Glutamatergic neuron (in vitro differentiated cells): ENCODE measurements around the gene CASP3. TPM values are rescaled to one million over a fixed set of nuclear protein-coding genes. Genes with fewer than 3 reads are reported as not detected.
"Not testable (repeated sequence)": the region's sequence is repeated elsewhere in the genome, so short reads cannot be mapped to it uniquely, and the experiment has no call there.

Experiments used
- DNase-seq: peaks from one replicate; pipeline ENCODE4 v3.0.0; 2022
- H3K27ac Mint-ChIP-seq: one replicate; pipeline ENCODE4 v1.8.0; 2020; ENCODE audit warnings: mild to moderate bottlenecking, mixed read lengths, inconsistent platforms; ENCODE audit not compliant: unreplicated experiment
- H3K27me3 Mint-ChIP-seq: one replicate; pipeline ENCODE4 v1.8.0; 2020; ENCODE audit warnings: mild to moderate bottlenecking, moderate library complexity, mixed read lengths, inconsistent platforms; ENCODE audit not compliant: unreplicated experiment
- H3K36me3 Mint-ChIP-seq: one replicate; pipeline ENCODE4 v1.8.0; 2020; ENCODE audit warnings: mild to moderate bottlenecking, mixed read lengths, inconsistent platforms; ENCODE audit not compliant: unreplicated experiment
- H3K4me1 Mint-ChIP-seq: one replicate; pipeline ENCODE4 v1.8.0; 2020; ENCODE audit warnings: mild to moderate bottlenecking, low read depth, mixed read lengths, inconsistent platforms; ENCODE audit not compliant: unreplicated experiment
- H3K4me3 Mint-ChIP-seq: one replicate; pipeline ENCODE4 v1.8.0; 2020; ENCODE audit warnings: mild to moderate bottlenecking, mixed read lengths, inconsistent platforms; ENCODE audit not compliant: unreplicated experiment
- H3K9me3 Mint-ChIP-seq: one replicate; pipeline ENCODE4 v1.8.0; 2020; ENCODE audit warnings: mild to moderate bottlenecking, moderate library complexity, mixed read lengths, inconsistent platforms; ENCODE audit not compliant: unreplicated experiment
- total RNA-seq: library from RNA; stranded (reverse); fragmentation: NEBNext Ultra II Directional; extraction: Animal tissue kit (Norgen Biotek cat#: 25700); gene quantifications from one replicate; pipeline ENCODE4 v1.2.1, GENCODE V29; 2021; ENCODE audit not compliant: unreplicated experiment
- TF ChIP-seq, protein P1 (sequence below): fragments of 200-600 bp; sonication (generic); IDR thresholded peaks from one replicate; pipeline ENCODE4 v1.5.0; 2021; ENCODE audit not compliant: partially characterized antibody, unreplicated experiment

CASP3 gene
- total RNA-seq, 1 donor from 2014 or later: 311 TPM

DNA sequence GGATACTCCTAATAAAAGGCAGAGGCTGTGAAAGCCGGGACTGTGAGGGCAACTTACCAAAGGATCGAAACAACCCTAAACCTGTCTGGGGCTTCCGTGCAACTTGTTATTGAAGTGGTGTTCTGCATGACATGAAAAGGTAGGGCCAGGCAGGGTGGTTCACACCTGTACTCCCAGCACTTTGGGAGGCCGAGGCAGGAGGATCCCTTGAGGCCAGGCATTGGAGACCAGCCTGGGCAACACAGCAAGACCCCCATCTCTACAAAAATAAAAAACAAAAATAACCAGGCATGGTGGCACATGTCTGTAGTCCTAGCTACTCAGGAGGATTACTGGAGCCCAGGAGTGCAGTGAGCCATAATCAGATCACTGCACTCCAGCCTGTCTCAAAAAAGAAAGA lies 12.3 kb downstream of the CASP3 start:
- Mint-ChIP-seq H3K27ac (no peak overlapping the region), H3K36me3 (no peaks in the 10 kb centered on the region), H3K4me3 (no peak overlapping the region), H3K9me3 (peaks cover 7% of the 10 kb centered on the region), H3K4me1 (peaks cover 22% of the 10 kb centered on the region), H3K27me3 (no peaks in the 10 kb centered on the region)
- no peak for DNase-seq
- TF ChIP-seq, protein P1, sequence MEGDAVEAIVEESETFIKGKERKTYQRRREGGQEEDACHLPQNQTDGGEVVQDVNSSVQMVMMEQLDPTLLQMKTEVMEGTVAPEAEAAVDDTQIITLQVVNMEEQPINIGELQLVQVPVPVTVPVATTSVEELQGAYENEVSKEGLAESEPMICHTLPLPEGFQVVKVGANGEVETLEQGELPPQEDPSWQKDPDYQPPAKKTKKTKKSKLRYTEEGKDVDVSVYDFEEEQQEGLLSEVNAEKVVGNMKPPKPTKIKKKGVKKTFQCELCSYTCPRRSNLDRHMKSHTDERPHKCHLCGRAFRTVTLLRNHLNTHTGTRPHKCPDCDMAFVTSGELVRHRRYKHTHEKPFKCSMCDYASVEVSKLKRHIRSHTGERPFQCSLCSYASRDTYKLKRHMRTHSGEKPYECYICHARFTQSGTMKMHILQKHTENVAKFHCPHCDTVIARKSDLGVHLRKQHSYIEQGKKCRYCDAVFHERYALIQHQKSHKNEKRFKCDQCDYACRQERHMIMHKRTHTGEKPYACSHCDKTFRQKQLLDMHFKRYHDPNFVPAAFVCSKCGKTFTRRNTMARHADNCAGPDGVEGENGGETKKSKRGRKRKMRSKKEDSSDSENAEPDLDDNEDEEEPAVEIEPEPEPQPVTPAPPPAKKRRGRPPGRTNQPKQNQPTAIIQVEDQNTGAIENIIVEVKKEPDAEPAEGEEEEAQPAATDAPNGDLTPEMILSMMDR: no peak

DNA sequence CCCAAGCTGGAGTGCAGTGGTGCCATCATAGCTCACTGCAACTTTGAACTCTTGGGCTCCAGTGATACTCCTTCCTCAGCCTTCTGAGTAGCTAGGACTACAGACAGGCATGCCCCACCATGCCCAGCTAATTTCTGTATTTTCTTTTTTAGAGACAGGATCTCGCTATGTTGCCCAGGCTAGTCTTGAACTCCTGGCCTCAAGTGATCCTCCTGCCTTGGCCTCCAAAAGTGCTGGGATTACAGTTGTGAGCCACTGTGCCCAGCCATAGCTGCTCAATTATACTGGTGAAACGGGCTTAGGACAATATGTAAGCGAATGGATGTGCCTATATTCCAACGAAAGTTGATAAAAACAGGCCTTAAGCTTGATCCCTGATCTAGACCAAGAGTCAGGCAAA lies 13.1 kb downstream of the CASP3 start:
- Mint-ChIP-seq H3K27ac (no peak overlapping the region), H3K4me1 (peaks cover 15% of the 10 kb centered on the region), H3K27me3 (no peaks in the 10 kb centered on the region), H3K4me3 (no peak overlapping the region), H3K9me3 (peaks cover 1% of the 10 kb centered on the region), H3K36me3 (no peaks in the 10 kb centered on the region)
- TF ChIP-seq, protein P1: no peak
- no peak for DNase-seq

DNA sequence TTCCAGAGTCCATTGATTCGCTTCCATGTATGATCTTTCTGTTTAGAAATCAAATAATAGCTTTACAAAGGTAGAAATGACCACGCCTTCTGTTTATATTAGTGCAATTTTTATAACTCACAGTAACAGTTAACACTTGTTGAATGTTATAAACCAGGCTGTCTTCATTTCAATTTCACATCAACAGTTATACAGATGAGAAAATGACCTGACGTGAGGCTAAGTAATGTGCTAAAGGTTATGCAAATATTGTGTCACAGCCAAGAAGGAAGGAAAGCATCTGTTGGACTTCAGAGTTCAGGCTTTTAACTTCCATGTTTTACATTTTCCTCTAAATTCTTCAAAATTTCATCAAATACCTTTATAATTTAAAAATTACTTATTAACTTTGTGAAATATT lies 13.9 kb downstream of the CASP3 start:
- Mint-ChIP-seq H3K27ac (no peak overlapping the region), H3K36me3 (no peaks in the 10 kb centered on the region), H3K4me3 (no peak overlapping the region), H3K27me3 (no peaks in the 10 kb centered on the region), H3K9me3 (peaks cover 1% of the 10 kb centered on the region), H3K4me1 (peaks cover 9% of the 10 kb centered on the region)
- TF ChIP-seq, protein P1: no peak
- no peak for DNase-seq

DNA sequence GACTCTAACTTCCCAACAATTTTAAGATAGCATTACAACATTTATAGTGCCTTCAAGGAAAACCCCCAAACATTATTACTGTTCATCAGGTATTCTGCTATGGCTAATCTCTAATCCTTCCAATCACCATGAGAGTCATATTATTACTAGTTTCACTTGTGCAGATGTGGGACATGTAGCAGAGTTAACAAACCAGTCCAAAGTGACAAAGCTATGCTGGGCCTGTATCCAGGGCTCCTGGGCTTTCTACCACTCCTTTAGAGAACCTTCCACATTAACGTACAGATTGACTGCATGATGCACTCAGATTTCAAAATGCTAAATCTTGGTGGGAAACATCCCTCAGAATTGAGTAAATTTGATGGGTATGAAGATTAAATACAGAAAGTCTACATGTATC lies 16.4 kb downstream of the CASP3 start:
- no peak for DNase-seq
- H3K27me3 Mint-ChIP-seq: no peaks in the 10 kb centered on the region
- H3K4me1 Mint-ChIP-seq: no peaks in the 10 kb centered on the region
- no peak overlapping the region for H3K4me3 Mint-ChIP-seq
- H3K27ac Mint-ChIP-seq: no peak overlapping the region
- no peaks in the 10 kb centered on the region for H3K9me3 Mint-ChIP-seq
- peaks cover 4% of the 10 kb centered on the region for H3K36me3 Mint-ChIP-seq
- TF ChIP-seq, protein P1: no peak

DNA sequence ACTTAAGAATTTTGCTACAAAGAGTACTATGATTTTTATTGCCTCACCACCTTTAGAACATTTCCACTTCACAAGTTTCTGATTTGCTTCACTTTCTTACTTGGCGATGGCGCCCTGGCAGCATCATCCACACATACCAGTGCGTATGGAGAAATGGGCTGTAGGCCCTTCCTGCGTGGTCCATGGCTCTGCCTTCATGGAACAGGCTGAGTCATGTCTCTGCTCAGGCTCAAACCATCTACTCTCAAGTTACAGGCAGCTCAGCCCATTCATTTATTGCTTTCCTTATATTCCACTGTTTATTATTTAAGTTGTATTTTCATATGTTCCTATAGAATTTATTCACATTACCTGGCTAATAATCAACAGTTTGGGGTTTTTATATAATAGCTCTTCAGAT lies 21.1 kb downstream of the CASP3 start:
- Mint-ChIP-seq H3K4me3 (no peak overlapping the region), H3K9me3 (no peaks in the 10 kb centered on the region), H3K27ac (no peak overlapping the region), H3K36me3 (peaks cover 15% of the 10 kb centered on the region), H3K4me1 (no peaks in the 10 kb centered on the region), H3K27me3 (peaks cover 6% of the 10 kb centered on the region)
- no peak for DNase-seq
- TF ChIP-seq, protein P1: no peak

- H3K27ac Mint-ChIP-seq, H3K4me3 Mint-ChIP-seq, H3K9me3 Mint-ChIP-seq, H3K27me3 Mint-ChIP-seq, DNase-seq, H3K4me1 Mint-ChIP-seq: not testable (repeated sequence)
- peaks cover 20% of the 10 kb centered on the region for H3K36me3 Mint-ChIP-seq
Measured at GRCh38 chr4:184625783-184626596, 23.3 kb downstream of the CASP3 start.
